Endothelial cell of umbilical vein (primary cell): ENCODE data around the gene OR2Y1. TPM values are rescaled to one million over a fixed set of nuclear protein-coding genes. Genes with fewer than 3 reads are reported as not detected.

Experiments
- BruUV-seq: library from RNA; stranded (reverse); fragments of 400-500 nt; replicated peaks from 2 replicates; lab custom pipeline; 2021; lab: Mats Ljungman, UMichigan
- CTCF ChIA-PET: fragments of 300-600, 350-600 bp; sonication (Branson Sonifier 250); formaldehyde crosslinking; loops from one replicate; lab custom pipeline; 2021; ENCODE audit warnings: antibody characterized with exemption, inconsistent platforms; lab: Charles Lee
- POLR2A ChIA-PET: fragments of 300-600, 350-600 bp; sonication (Branson Sonifier 250); formaldehyde crosslinking; loops from one replicate; lab custom pipeline; 2021; ENCODE audit warnings: antibody characterized with exemption, inconsistent platforms; lab: Charles Lee
- DNase-seq: peaks from one replicate; pipeline ENCODE4 v3.0.0-alpha.2; 2011; ENCODE audit warnings: low read depth, low spot score
- FAIRE-seq: peaks from 2 replicates; lab custom pipeline; 2011; peaks lifted over from hg19 to GRCh38; lab: Jason Lieb, UNC
- H2AFZ ChIP-seq: 2 replicates; pipeline ENCODE4 v1.6.0; 2012; ENCODE audit warnings: low read depth, low read length, control low read depth, inconsistent platforms
- H3K27ac ChIP-seq: 2 replicates; pipeline ENCODE4 v1.5.1; 2011; ENCODE audit warnings: low read depth, mild to moderate bottlenecking, control low read depth, low read length, moderate library complexity; ENCODE audit not compliant: insufficient read depth
- H3K27me3 ChIP-seq, 2 experiments: 2 replicates each; pipeline versions ENCODE4 v1.6.0 to v1.6.1; 2011; ENCODE audit warnings: low read length in 2 of 2, mixed read lengths in 1 of 2; ENCODE audit not compliant: control insufficient read depth in 2 of 2, insufficient read depth in 2 of 2
- H3K36me3 ChIP-seq, 2 experiments: 2 replicates in 1 of 2; 3 replicates in 1 of 2; pipeline ENCODE4 v1.5.1; 2011; ENCODE audit warnings: low read length in 2 of 2, mild to moderate bottlenecking in 1 of 2, moderate library complexity in 1 of 2; ENCODE audit not compliant: control insufficient read depth in 2 of 2, insufficient read depth in 2 of 2; ENCODE audit errors: extremely low read depth in 1 of 2
- H3K4me1 ChIP-seq: 3 replicates; pipeline ENCODE4 v1.5.1; 2011; ENCODE audit warnings: mild to moderate bottlenecking, low read length; ENCODE audit not compliant: control insufficient read depth, insufficient read depth; ENCODE audit errors: extremely low read depth
- H3K4me2 ChIP-seq: 2 replicates; pipeline ENCODE4 v1.6.1; 2011; ENCODE audit warnings: low read length, control low read depth, mixed read lengths; ENCODE audit not compliant: insufficient read depth
- H3K4me3 ChIP-seq, 3 experiments: fragments of 200-600 bp in 1 of 3; sonication (generic), shearing (Covaris generic) in 1 of 3; replicated peaks in 1 of 3; 2 replicates each; pipeline ENCODE4 v1.5.1; 2011 to 2016; ENCODE audit warnings: control low read depth in 3 of 3, low read length in 3 of 3, mild to moderate bottlenecking in 2 of 3, inconsistent platforms in 1 of 3, low read depth in 1 of 3, moderate library complexity in 1 of 3; ENCODE audit not compliant: insufficient read depth in 1 of 3
- H3K79me2 ChIP-seq: 2 replicates; pipeline ENCODE4 v1.6.0; 2012; ENCODE audit warnings: low read length, inconsistent platforms; ENCODE audit not compliant: control insufficient read depth, insufficient read depth
- H3K9ac ChIP-seq: replicated peaks from 2 replicates; pipeline ENCODE3; 2011; ENCODE audit warnings: low read length, control low read depth; ENCODE audit not compliant: insufficient read depth; ENCODE audit errors: extremely low read depth
- H3K9me1 ChIP-seq: replicated peaks from 3 replicates; pipeline ENCODE4 v1.6.0; 2011; ENCODE audit warnings: mild to moderate bottlenecking, low read length; ENCODE audit not compliant: control insufficient read depth, insufficient read depth; ENCODE audit errors: extremely low read depth
- H3K9me3 ChIP-seq: replicated peaks from 2 replicates; pipeline ENCODE4 v1.5.1; 2012; ENCODE audit warnings: low read length, inconsistent platforms; ENCODE audit not compliant: control insufficient read depth, insufficient read depth
- H4K20me1 ChIP-seq: replicated peaks from 2 replicates; pipeline ENCODE3; 2011; ENCODE audit warnings: mild to moderate bottlenecking, low read length; ENCODE audit not compliant: control insufficient read depth, insufficient read depth; ENCODE audit errors: extremely low read depth
- EZH2 ChIP-seq: IDR thresholded peaks from 2 replicates; pipeline ENCODE4 v1.6.1; 2012; ENCODE audit warnings: borderline replicate concordance, low read depth, mild to moderate bottlenecking, moderate library complexity, low read length, inconsistent platforms; ENCODE audit not compliant: severe bottlenecking
- GATA2 ChIP-seq: IDR thresholded peaks from 2 replicates; pipeline ENCODE4 v1.7.0; 2011; ENCODE audit warnings: low read depth, mild to moderate bottlenecking, moderate library complexity, mixed read lengths, low read length; ENCODE audit not compliant: insufficient read length, insufficient read depth
- JUN ChIP-seq: IDR thresholded peaks from 2 replicates; pipeline ENCODE4 v1.6.1; 2011; ENCODE audit warnings: borderline replicate concordance, low read depth; ENCODE audit not compliant: insufficient read length, insufficient read depth
- MYC ChIP-seq: IDR thresholded peaks from one replicate; pipeline ENCODE4 v1.6.1; 2011; ENCODE audit warnings: mild to moderate bottlenecking, low read depth, low read length
- POLR2AphosphoS5 ChIP-seq: IDR thresholded peaks from 2 replicates; pipeline ENCODE4 v1.6.1; 2012; ENCODE audit warnings: low read depth, mild to moderate bottlenecking, control low read depth, low read length, moderate library complexity; ENCODE audit not compliant: insufficient read depth
- dilution Hi-C: fragments of 300-500 bp; cut with MboI; formaldehyde crosslinking; loops from one replicate; pipeline ENCODE4 v1.15.0; 2019; ENCODE audit warnings: low sequenced_read_pairs; ENCODE audit not compliant: extremely low pct_ligation_motif_present
- intact Hi-C: fragments of 100-400 bp; cut with micrococcal nuclease; formaldehyde crosslinking; loops from one replicate; pipeline ENCODE4 v1.10.0; 2022
- polyA plus RNA-seq, 4 experiments: library from polyadenylated mRNA; depleted of rRNA in 3 of 4; stranded (reverse) in 3 of 4; unstranded in 1 of 4; fragments of >200 nt; gene quantifications; 2 replicates each; pipeline versions ENCODE4 v1.2.1 to v1.2.3, GENCODE V29; 2011 to 2012; ENCODE audit warnings: missing spikeins in 1 of 4
- total RNA-seq: library from RNA; stranded (reverse); gene quantifications from 2 replicates; pipeline ENCODE4 v1.2.3, GENCODE V29; 2021
- TF ChIP-seq, protein P1 (sequence below), 2 donors: IDR thresholded peaks; 1 replicate in 1 of 2; 2 replicates in 1 of 2; pipeline ENCODE4 v1.5.1; 2011; ENCODE audit warnings: low read length in 2 of 2, mild to moderate bottlenecking in 2 of 2, moderate library complexity in 2 of 2, control low read depth in 1 of 2, inconsistent platforms in 1 of 2, low read depth in 1 of 2; ENCODE audit not compliant: insufficient read depth in 1 of 2; ENCODE audit errors: extremely low read depth in 1 of 2

OR2Y1 gene
- total and polyA plus RNA-seq, 2 donors (not counting 3 experiments of a cell fraction or from before 2014, with no cell fraction given) = not detected

DNA sequence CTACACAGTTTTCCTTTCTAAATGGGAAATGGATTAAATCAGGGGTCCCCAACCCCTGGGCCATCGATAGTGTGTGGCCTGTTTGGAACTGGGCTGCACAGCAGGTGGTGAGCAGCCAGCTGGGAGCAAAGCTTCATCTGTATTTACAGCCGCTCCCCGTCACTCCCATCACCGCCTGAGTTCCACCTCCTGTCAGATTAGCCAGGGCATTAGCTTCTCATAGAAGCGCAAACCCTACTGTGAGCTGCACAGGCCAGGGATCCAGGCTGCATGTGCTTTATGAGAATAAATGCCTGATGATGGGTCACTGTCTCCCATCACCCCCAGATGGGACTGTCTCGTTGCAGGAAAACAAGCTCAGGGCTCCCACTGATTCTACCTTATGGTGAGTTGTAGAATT lies 49.3 kb downstream of the OR2Y1 start:
- Histone ChIP-seq H3K9ac (no peak overlapping the region), H3K9me3 (no peaks in the 10 kb centered on the region), H3K4me3 (no peak overlapping the region), H3K9me1 (no peaks in the 10 kb centered on the region), H3K79me2 (no peaks in the 10 kb centered on the region), H3K27me3 (no peaks in the 10 kb centered on the region), H4K20me1 (no peaks in the 10 kb centered on the region), H3K27ac (no peak overlapping the region), H3K4me2 (no peak overlapping the region), H3K4me1 (no peaks in the 10 kb centered on the region), H2AFZ (no peak overlapping the region), H3K36me3 (no peaks in the 10 kb centered on the region)
- DNase-seq (no peak), FAIRE-seq (no peak)
- BruUV-seq = no TSS peak
- dilution Hi-C loops (no loop called here), intact Hi-C loops (no loop called here)
- ChIA-PET POLR2A (no interaction called here), CTCF (interaction anchor here (1.3 kb wide), 1 partner anchor 28 kb away, joined by 3 read pairs; no protein-coding TSS in a partner anchor)
- TF ChIP-seq, protein P1, sequence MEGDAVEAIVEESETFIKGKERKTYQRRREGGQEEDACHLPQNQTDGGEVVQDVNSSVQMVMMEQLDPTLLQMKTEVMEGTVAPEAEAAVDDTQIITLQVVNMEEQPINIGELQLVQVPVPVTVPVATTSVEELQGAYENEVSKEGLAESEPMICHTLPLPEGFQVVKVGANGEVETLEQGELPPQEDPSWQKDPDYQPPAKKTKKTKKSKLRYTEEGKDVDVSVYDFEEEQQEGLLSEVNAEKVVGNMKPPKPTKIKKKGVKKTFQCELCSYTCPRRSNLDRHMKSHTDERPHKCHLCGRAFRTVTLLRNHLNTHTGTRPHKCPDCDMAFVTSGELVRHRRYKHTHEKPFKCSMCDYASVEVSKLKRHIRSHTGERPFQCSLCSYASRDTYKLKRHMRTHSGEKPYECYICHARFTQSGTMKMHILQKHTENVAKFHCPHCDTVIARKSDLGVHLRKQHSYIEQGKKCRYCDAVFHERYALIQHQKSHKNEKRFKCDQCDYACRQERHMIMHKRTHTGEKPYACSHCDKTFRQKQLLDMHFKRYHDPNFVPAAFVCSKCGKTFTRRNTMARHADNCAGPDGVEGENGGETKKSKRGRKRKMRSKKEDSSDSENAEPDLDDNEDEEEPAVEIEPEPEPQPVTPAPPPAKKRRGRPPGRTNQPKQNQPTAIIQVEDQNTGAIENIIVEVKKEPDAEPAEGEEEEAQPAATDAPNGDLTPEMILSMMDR (IDR thresholded peaks at IDR 0.05; ENCODE audit: extremely low read depth in 1 of 2, insufficient read depth in 1 of 2, low read depth in 1 of 2, low read length in 2 of 2) = no peak
- TF ChIP-seq JUN (no peak), EZH2 (no peak), MYC (no peak), GATA2 (no peak), POLR2AphosphoS5 (no peak)
